Left ventricle myocardium inferior (tissue), 1 donor: Measurements from ENCODE around the gene E2F1. TPM values are rescaled to one million over a fixed set of nuclear protein-coding genes. Genes with fewer than 3 reads are reported as not detected.
A peak's percentile ranks its signal among the peaks of the same experiment; 100 is the strongest.

Source experiments
- DNase-seq: peaks from one replicate; pipeline ENCODE4 v3.0.0-alpha.2; 2020
- H3K27ac ChIP-seq: fragments of 200-600 bp; replicated peaks from 2 replicates; pipeline ENCODE4 v1.8.0; 2021
- H3K27me3 ChIP-seq: fragments of 200-600 bp; 2 replicates; pipeline ENCODE4 v1.8.0; 2021; ENCODE audit warnings: low read depth
- H3K36me3 ChIP-seq: fragments of 200-600 bp; 2 replicates; pipeline ENCODE4 v1.8.0; 2021
- H3K4me1 ChIP-seq: fragments of 200-600 bp; 2 replicates; pipeline ENCODE4 v1.8.0; 2021
- H3K4me3 ChIP-seq: fragments of 200-600 bp; 2 replicates; pipeline ENCODE4 v1.8.0; 2021; ENCODE audit warnings: mild to moderate bottlenecking, moderate library complexity
- H3K9me3 ChIP-seq: fragments of 200-600 bp; replicated peaks from 2 replicates; pipeline ENCODE4 v1.8.0; 2021
- CTCF ChIP-seq: fragments of 200-600 bp; IDR thresholded peaks from 2 replicates; pipeline ENCODE4 v1.8.0; 2021; ENCODE audit warnings: antibody characterized with exemption, mild to moderate bottlenecking, borderline replicate concordance
- intact Hi-C: fragments of 100-400 bp; cut with micrococcal nuclease; formaldehyde crosslinking; loops from one replicate; pipeline ENCODE4 v1.11.0; 2022
- total RNA-seq: library from RNA; stranded (reverse); fragmentation: NEBNext Ultra II Directional; extraction: Animal tissue kit (Norgen Biotek cat#: 25700); gene quantifications from one replicate; pipeline ENCODE4 v1.2.1, GENCODE V29; 2021
- donor health status: DM: no; HTN: yes; CAD: no; lungs with severe emphysema.

Gene E2F1
- total RNA-seq, 1 donor from 2014 or later, result 1.2 TPM

GRCh38 chr20:33719277-33719988 lies 33.2 kb upstream of the E2F1 start:
- Histone ChIP-seq H3K9me3 (no peaks in the 10 kb centered on the region), H3K4me1 (peaks cover 20% of the 10 kb centered on the region), H3K27me3 (no peaks in the 10 kb centered on the region), H3K36me3 (peaks cover 1% of the 10 kb centered on the region), H3K27ac (peak overlapping the region; percentile 79), H3K4me3 (peak overlapping the region; percentile 79)
- intact Hi-C loops, result no loop called here
- DNase-seq, result no peak
- no peak for TF ChIP-seq CTCF

GRCh38 chr20:33716498-33716897 lies 30.3 kb upstream of the E2F1 start:
- no peaks in the 10 kb centered on the region for H3K9me3 ChIP-seq
- H3K4me3 ChIP-seq, result no peak overlapping the region
- peaks cover 20% of the 10 kb centered on the region for H3K4me1 ChIP-seq
- intact Hi-C loops, result no loop called here
- TF ChIP-seq CTCF, result no peak
- no peak overlapping the region for H3K27ac ChIP-seq
- no peak for DNase-seq
- no peaks in the 10 kb centered on the region for H3K27me3 ChIP-seq
- peaks cover 29% of the 10 kb centered on the region for H3K36me3 ChIP-seq

GRCh38 chr20:33713865-33714367 lies 27.7 kb upstream of the E2F1 start:
- TF ChIP-seq CTCF, result no peak
- Histone ChIP-seq H3K27me3 (no peaks in the 10 kb centered on the region), H3K36me3 (peaks cover 41% of the 10 kb centered on the region), H3K4me3 (no peak overlapping the region), H3K9me3 (no peaks in the 10 kb centered on the region), H3K4me1 (peaks cover 3% of the 10 kb centered on the region), H3K27ac (no peak overlapping the region)
- DNase-seq, result no peak
- intact Hi-C loops, result no loop called here

GRCh38 chr20:33711446-33711738 lies 25.2 kb upstream of the E2F1 start:
- H3K4me3 ChIP-seq, result no peak overlapping the region
- TF ChIP-seq CTCF, result no peak
- no peaks in the 10 kb centered on the region for H3K27me3 ChIP-seq
- no peak for DNase-seq
- no peaks in the 10 kb centered on the region for H3K9me3 ChIP-seq
- H3K36me3 ChIP-seq, result peaks cover 59% of the 10 kb centered on the region
- no peaks in the 10 kb centered on the region for H3K4me1 ChIP-seq
- no peak overlapping the region for H3K27ac ChIP-seq
- intact Hi-C loops, result no loop called here

- Histone ChIP-seq H3K4me1 (no peaks in the 10 kb centered on the region), H3K27me3 (no peaks in the 10 kb centered on the region), H3K9me3 (no peaks in the 10 kb centered on the region), H3K36me3 (peaks cover 61% of the 10 kb centered on the region), H3K27ac (no peak overlapping the region), H3K4me3 (no peak overlapping the region)
- no peak for TF ChIP-seq CTCF
- no peak for DNase-seq
- intact Hi-C loops, result no loop called here
Observed at GRCh38 chr20:33710681-33711445, 24.7 kb upstream of the E2F1 start.
